ENCODE measurements around the gene POLR1B. TPM values are rescaled to one million over a fixed set of nuclear protein-coding genes. Genes with fewer than 3 reads are reported as not detected.

The POLR1B gene
- total RNA-seq, 1 experiment from 2014 or later: 74.0 TPM

DNA sequence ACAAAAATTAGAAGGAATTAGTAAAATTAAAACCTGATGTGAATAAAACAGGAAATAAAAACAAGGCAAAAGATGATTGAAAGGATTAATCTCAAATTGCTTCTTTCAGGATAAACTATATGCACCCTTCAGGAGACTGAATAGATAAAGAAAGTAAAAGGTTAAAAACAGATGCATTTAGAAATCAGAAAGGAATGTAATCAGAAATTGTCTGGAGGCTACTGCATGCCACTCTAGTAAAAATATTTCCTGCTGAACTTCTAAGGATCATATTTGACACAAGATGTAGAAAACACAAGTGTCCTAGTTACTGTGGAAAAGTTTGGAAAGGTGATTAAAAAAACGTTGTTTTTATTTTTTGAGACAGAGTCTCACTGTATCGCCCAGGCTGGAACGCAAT, 58.4 kb downstream of the POLR1B start:
- Mint-ChIP-seq H3K27ac (ENCODE audit: low read depth, unreplicated experiment) (no peak overlapping the region), H3K27me3 (ENCODE audit: insufficient read depth, unreplicated experiment) (no peaks in the 10 kb centered on the region), H3K4me1 (ENCODE audit: insufficient read depth, unreplicated experiment) (peaks cover 19% of the 10 kb centered on the region), H3K9me3 (ENCODE audit: unreplicated experiment) (no peaks in the 10 kb centered on the region), H3K4me3 (ENCODE audit: unreplicated experiment) (no peak overlapping the region), H3K36me3 (ENCODE audit: insufficient read depth, unreplicated experiment) (no peaks in the 10 kb centered on the region)
- no peak for DNase-seq (ENCODE audit: unreplicated experiment)
- no TSS peak for BruUV-seq (replicated peaks)
- intact Hi-C loops (cut with micrococcal nuclease): loop anchor here (1.0 to 10.0 kb wide), 6 partner anchors 22 to 342 kb away; partner anchors contain the start of gene SLC20A1
- CTCF ChIA-PET: interaction anchor here (0.6 to 11.9 kb wide), 14 partner anchors 9 to 160 kb away, joined by 3 to 210 read pairs (median 4); no protein-coding TSS in a partner anchor
- POLR2A ChIA-PET: interaction anchor here (0.8 to 2.2 kb wide), 8 partner anchors 16 to 126 kb away, joined by 3 to 15 read pairs (median 8); partner anchors contain the start of genes CHCHD5 and SLC20A1
- no peak for TF ChIP-seq CTCF (IDR thresholded peaks at IDR 0.05; ENCODE audit: unreplicated experiment)

GRCh38 chr2:112601754-112602153, 59.5 kb downstream of the POLR1B start:
- no peak for DNase-seq (ENCODE audit: unreplicated experiment)
- intact Hi-C loops (cut with micrococcal nuclease): loop anchor here (2.0 to 10.0 kb wide), 3 partner anchors 43 to 341 kb away; partner anchors contain the start of gene SLC20A1
- H3K36me3 Mint-ChIP-seq (ENCODE audit: insufficient read depth, unreplicated experiment): no peaks in the 10 kb centered on the region
- ChIA-PET CTCF (interaction anchor here (0.7 to 11.9 kb wide), 5 partner anchors 19 to 126 kb away, joined by 3 to 210 read pairs (median 9); no protein-coding TSS in a partner anchor), POLR2A (interaction anchor here (0.8 to 1.5 kb wide), 2 partner anchors 17 to 43 kb away, joined by 4 to 5 read pairs; no protein-coding TSS in a partner anchor)
- H3K27me3 Mint-ChIP-seq (ENCODE audit: insufficient read depth, unreplicated experiment): no peaks in the 10 kb centered on the region
- H3K27ac Mint-ChIP-seq (ENCODE audit: low read depth, unreplicated experiment): no peak overlapping the region
- H3K9me3 Mint-ChIP-seq (ENCODE audit: unreplicated experiment): no peaks in the 10 kb centered on the region
- no peak overlapping the region for H3K4me3 Mint-ChIP-seq (ENCODE audit: unreplicated experiment)
- TF ChIP-seq CTCF (IDR thresholded peaks at IDR 0.05; ENCODE audit: unreplicated experiment): no peak
- no TSS peak for BruUV-seq (replicated peaks)
- peaks cover 19% of the 10 kb centered on the region for H3K4me1 Mint-ChIP-seq (ENCODE audit: insufficient read depth, unreplicated experiment)

GRCh38 chr2:112602917-112603316, 60.7 kb downstream of the POLR1B start:
- ChIA-PET POLR2A (interaction anchor here (1.5 kb wide), 1 partner anchor 123 kb away, joined by 4 read pairs; no protein-coding TSS in a partner anchor), CTCF (interaction anchor here (5.0 to 11.9 kb wide), 2 partner anchors 23 to 125 kb away, joined by 45 to 210 read pairs; no protein-coding TSS in a partner anchor)
- Mint-ChIP-seq H3K4me3 (ENCODE audit: unreplicated experiment) (no peak overlapping the region), H3K9me3 (ENCODE audit: unreplicated experiment) (no peaks in the 10 kb centered on the region), H3K27me3 (ENCODE audit: insufficient read depth, unreplicated experiment) (no peaks in the 10 kb centered on the region), H3K27ac (ENCODE audit: low read depth, unreplicated experiment) (no peak overlapping the region), H3K36me3 (ENCODE audit: insufficient read depth, unreplicated experiment) (no peaks in the 10 kb centered on the region), H3K4me1 (ENCODE audit: insufficient read depth, unreplicated experiment) (peaks cover 19% of the 10 kb centered on the region)
- intact Hi-C loops (cut with micrococcal nuclease): loop anchor here (5.0 to 10.0 kb wide), 2 partner anchors 282 to 339 kb away; no protein-coding TSS in a partner anchor
- TF ChIP-seq CTCF (IDR thresholded peaks at IDR 0.05; ENCODE audit: unreplicated experiment): no peak
- DNase-seq (ENCODE audit: unreplicated experiment): no peak
- BruUV-seq (replicated peaks): no TSS peak

DNA sequence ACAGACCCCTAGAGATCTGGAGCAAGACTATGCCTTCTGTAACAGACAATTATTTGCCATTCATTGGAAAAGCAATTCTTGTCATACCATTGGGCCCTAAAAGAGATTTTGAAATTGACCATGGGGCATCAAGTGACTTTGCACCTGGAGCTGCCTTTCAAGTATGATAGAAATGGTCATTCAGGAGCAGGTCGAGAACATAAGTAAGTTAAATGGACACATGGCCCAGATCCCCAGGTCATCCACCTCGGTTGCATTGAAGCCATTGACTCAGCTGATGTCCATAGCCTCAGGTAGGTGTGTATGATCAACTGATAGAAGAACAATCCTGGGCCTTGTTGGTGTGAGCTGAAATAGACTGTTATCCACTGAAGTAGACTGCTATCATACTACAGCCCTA, 61.5 kb downstream of the POLR1B start:
- H3K9me3 Mint-ChIP-seq (ENCODE audit: unreplicated experiment): no peaks in the 10 kb centered on the region
- TF ChIP-seq CTCF (IDR thresholded peaks at IDR 0.05; ENCODE audit: unreplicated experiment): no peak
- no TSS peak for BruUV-seq (replicated peaks)
- H3K27ac Mint-ChIP-seq (ENCODE audit: low read depth, unreplicated experiment): no peak overlapping the region
- no peaks in the 10 kb centered on the region for H3K36me3 Mint-ChIP-seq (ENCODE audit: insufficient read depth, unreplicated experiment)
- intact Hi-C loops (cut with micrococcal nuclease): loop anchor here (5.0 to 10.0 kb wide), 2 partner anchors 281 to 339 kb away; no protein-coding TSS in a partner anchor
- H3K4me1 Mint-ChIP-seq (ENCODE audit: insufficient read depth, unreplicated experiment): peaks cover 19% of the 10 kb centered on the region
- CTCF ChIA-PET: interaction anchor here (0.9 to 11.9 kb wide), 4 partner anchors 17 to 145 kb away, joined by 3 to 210 read pairs (median 4); no protein-coding TSS in a partner anchor
- no peaks in the 10 kb centered on the region for H3K27me3 Mint-ChIP-seq (ENCODE audit: insufficient read depth, unreplicated experiment)
- H3K4me3 Mint-ChIP-seq (ENCODE audit: unreplicated experiment): no peak overlapping the region
- DNase-seq (ENCODE audit: unreplicated experiment): no peak
- POLR2A ChIA-PET: interaction anchor here (0.6 to 1.5 kb wide), 6 partner anchors 9 to 364 kb away, joined by 3 to 6 read pairs (median 4); partner anchors contain the start of gene SLC20A1
